GM23248 (cell line): ENCODE results near the gene LEKR1.

Experiments
- EZH2 ChIP-seq: fragments of 200-600 bp; sonication (generic); IDR thresholded peaks from 2 replicates; pipeline ENCODE4 v1.6.1; 2018; ENCODE audit warnings: antibody characterized with exemption, mild to moderate bottlenecking; ENCODE audit not compliant: insufficient read depth, poor library complexity, severe bottlenecking
- EZH2phosphoT487 ChIP-seq: fragments of 200-600 bp; sonication (generic); IDR thresholded peaks from 2 replicates; pipeline ENCODE4 v1.6.1; 2018; ENCODE audit warnings: antibody characterized with exemption, moderate library complexity, mild to moderate bottlenecking, low read depth; ENCODE audit not compliant: insufficient read depth

DNA sequence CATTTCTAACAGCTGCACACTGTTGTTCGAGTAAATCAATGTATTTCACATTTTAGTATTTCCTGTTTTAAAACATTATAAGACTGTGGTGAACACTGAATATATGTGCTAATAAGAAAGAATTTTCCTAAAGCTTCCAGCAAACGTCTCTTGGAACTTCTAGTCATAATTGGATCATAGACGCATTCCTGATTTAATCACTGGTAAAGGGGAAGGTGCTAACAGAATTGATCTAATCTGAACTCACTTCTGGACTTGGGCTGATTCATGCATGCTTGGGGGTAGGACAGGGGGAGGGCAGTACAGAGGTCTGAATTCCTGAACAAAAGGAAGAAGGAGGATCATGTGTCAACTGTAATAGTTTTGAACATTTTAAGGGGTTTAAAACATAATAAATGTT is 7.3 kb upstream of the LEKR1 start:
- 0 out of 2 replicates have a peak, but pooled peaks have one; percentile 56 for TF ChIP-seq EZH2phosphoT487
- TF ChIP-seq EZH2, result no peak
